ENCODE results near the gene MPRIP.
A peak's percentile ranks its signal among the peaks of the same experiment; 100 is the strongest.
"Not testable (repeated sequence)": the region's sequence is repeated elsewhere in the genome, so short reads cannot be mapped to it uniquely, and the experiment has no call there.

The MPRIP gene

GRCh38 chr17:17042384-17042736 lies at the start of gene MPRIP:
TSS of gene MPRIP (plus strand) at chr17:17042457. CDS start at chr17:17042849, 392 bp downstream.
- DNase-seq: no peak

GRCh38 chr17:16994631-16995030 lies 47.6 kb upstream of the MPRIP start:
- DNase-seq: no peak

- no peak for DNase-seq
Measured at GRCh38 chr17:16995930-16996329, 46.3 kb upstream of the MPRIP start.

GRCh38 chr17:16996726-16997125 lies 45.5 kb upstream of the MPRIP start:
- DNase-seq: not testable (repeated sequence)

- DNase-seq: peak; percentile 20
Measured at GRCh38 chr17:16997514-16998429, 44.5 kb upstream of the MPRIP start.

- no peak for DNase-seq
Measured at GRCh38 chr17:16999931-17000625, 42.2 kb upstream of the MPRIP start.

- DNase-seq: no peak
Measured at GRCh38 chr17:17001076-17001777, 41.0 kb upstream of the MPRIP start.

- DNase-seq: peak; percentile 76
Measured at GRCh38 chr17:17001874-17002520, 40.3 kb upstream of the MPRIP start.

- DNase-seq: not testable (repeated sequence)
Measured at GRCh38 chr17:17002731-17003715, 39.2 kb upstream of the MPRIP start.

GRCh38 chr17:17004251-17004996 lies 37.8 kb upstream of the MPRIP start:
- DNase-seq: no peak

- not testable (repeated sequence) for DNase-seq
Measured at GRCh38 chr17:17004997-17005614, 37.2 kb upstream of the MPRIP start.

GRCh38 chr17:17007891-17008290 lies 34.4 kb upstream of the MPRIP start:
- not testable (repeated sequence) for DNase-seq

- DNase-seq: not testable (repeated sequence)
Measured at GRCh38 chr17:17008621-17009397, 33.4 kb upstream of the MPRIP start.

- DNase-seq: not testable (repeated sequence)
Measured at GRCh38 chr17:17009972-17010371, 32.3 kb upstream of the MPRIP start.

- DNase-seq: not testable (repeated sequence)
Measured at GRCh38 chr17:17010545-17011034, 31.7 kb upstream of the MPRIP start.

GRCh38 chr17:17011043-17011907 lies 31.0 kb upstream of the MPRIP start:
- not testable (repeated sequence) for DNase-seq

- not testable (repeated sequence) for DNase-seq
Measured at GRCh38 chr17:17013828-17014747, 28.2 kb upstream of the MPRIP start.
